HTERT RPE-1 (cell line): ENCODE measurements around the gene ZNF74.

Experiments
- in situ Hi-C: fragments of 300-500 bp; cut with MboI; formaldehyde crosslinking; loops from 4 replicates; pipeline ENCODE4 v1.14.3; 2020; ENCODE audit warnings: low sequenced_read_pairs

Gene ZNF74

GRCh38 chr22:20418211-20418788 lies 24.3 kb downstream of the ZNF74 start:
- in situ Hi-C loops, result no loop called here

GRCh38 chr22:20419664-20419951 lies 25.7 kb downstream of the ZNF74 start:
- in situ Hi-C loops, result no loop called here

GRCh38 chr22:20420157-20420842 lies 26.3 kb downstream of the ZNF74 start:
- in situ Hi-C loops, result no loop called here

- in situ Hi-C loops, result no loop called here
These were observed 27.5 kb downstream of the ZNF74 start for GRCh38 chr22:20421507-20421874.

- in situ Hi-C loops, result no loop called here
These were observed 28.5 kb downstream of the ZNF74 start for GRCh38 chr22:20422271-20423007.

GRCh38 chr22:20423008-20423905 lies 29.3 kb downstream of the ZNF74 start:
- in situ Hi-C loops, result no loop called here

- in situ Hi-C loops, result no loop called here
These were observed 30.1 kb downstream of the ZNF74 start for GRCh38 chr22:20423906-20424551.

GRCh38 chr22:20424568-20424931 lies 30.6 kb downstream of the ZNF74 start:
- in situ Hi-C loops, result no loop called here

- in situ Hi-C loops, result no loop called here
These were observed 31.1 kb downstream of the ZNF74 start for GRCh38 chr22:20424932-20425565.

GRCh38 chr22:20425566-20426258 lies 31.8 kb downstream of the ZNF74 start:
- in situ Hi-C loops, result no loop called here

- in situ Hi-C loops, result no loop called here
These were observed 32.3 kb downstream of the ZNF74 start for GRCh38 chr22:20426259-20426615.

- in situ Hi-C loops, result no loop called here
These were observed 33.4 kb downstream of the ZNF74 start for GRCh38 chr22:20427104-20427944.

- in situ Hi-C loops, result no loop called here
These were observed 34.0 kb downstream of the ZNF74 start for GRCh38 chr22:20427945-20428417.

GRCh38 chr22:20428496-20429253 lies 34.7 kb downstream of the ZNF74 start:
- in situ Hi-C loops, result no loop called here

- in situ Hi-C loops, result no loop called here
These were observed 35.5 kb downstream of the ZNF74 start for GRCh38 chr22:20429254-20430100.

GRCh38 chr22:20430101-20430719 lies 36.3 kb downstream of the ZNF74 start:
- in situ Hi-C loops, result no loop called here
